HG03103 (cell line): Measurements from ENCODE around the gene SMARCA1.
"Not testable (repeated sequence)": the region's sequence is repeated elsewhere in the genome, so short reads cannot be mapped to it uniquely, and the experiment has no call there.

ENCODE experiments used
- ATAC-seq: cut with Tn5 transposase; IDR thresholded peaks from one replicate; pipeline ENCODE4 v1.9.1; 2021; ENCODE audit warnings: low read depth; ENCODE audit not compliant: unreplicated experiment

Gene SMARCA1

DNA sequence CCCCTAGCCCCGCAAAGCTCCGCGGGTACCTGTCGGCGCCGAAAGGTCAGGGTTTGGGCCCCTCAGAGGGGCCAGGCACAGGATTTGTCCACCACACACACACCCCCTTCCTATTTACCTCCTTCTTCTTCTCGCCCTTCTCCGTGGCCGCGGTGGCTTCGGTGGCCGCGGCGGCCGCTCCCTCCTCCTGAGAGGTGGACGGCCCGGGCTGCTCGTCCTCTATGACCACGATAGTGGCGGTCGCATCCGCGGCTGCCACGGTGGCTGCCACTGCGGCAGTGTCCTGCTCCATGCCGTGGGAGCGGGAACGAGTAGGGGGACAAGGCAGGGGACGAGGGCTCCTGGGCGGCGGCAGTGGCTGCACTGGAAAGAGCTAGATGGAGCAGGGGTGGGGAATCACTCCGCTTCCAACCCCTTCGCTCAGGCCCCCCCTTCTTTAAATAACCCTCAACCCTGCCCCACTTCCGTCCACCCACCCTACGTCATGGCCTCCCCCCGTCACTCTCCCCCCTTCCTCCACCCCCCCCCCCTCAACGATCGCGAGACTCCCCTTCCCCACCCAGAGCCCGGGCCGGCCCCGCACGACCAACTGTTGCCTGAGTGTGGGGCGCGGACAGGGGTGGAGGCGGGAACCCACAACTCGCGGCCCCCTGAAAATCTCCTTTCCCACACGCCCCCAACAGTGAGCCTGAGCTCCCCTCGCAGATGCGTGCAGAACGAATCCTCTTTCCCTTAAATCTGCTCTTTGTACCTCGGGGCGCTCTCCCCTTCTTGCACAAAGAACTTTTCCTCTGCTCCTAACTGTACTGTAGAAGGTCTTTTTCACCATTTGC lies at the start of gene SMARCA1:
SMARCA1 (minus strand) TSS at position 412 of the 833 bp plus-strand sequence; CDS start at position 292, 120 bp downstream.
- ATAC-seq = no peak

DNA sequence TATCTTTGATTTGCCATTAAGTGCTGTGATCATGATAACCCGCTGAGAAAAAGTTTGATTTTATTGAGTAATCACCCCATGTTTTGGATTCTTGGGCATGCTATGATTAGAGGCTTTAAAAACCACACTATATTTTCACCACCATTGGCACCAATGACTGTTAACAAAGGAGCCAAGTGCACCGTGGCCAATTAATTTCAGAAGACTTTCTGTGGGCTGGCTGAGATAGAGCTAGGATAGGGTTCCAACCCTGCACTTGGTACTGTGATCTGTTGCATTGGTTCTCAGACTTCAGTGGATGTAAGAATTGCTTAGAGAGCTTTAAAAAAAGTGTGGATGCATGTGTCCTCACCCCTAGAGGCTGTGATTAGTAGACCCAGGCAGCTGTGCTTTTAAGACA lies 49.1 kb upstream of the SMARCA1 start:
- ATAC-seq = no peak

GRCh38 chrX:129568349-129568748 lies 45.1 kb upstream of the SMARCA1 start:
- ATAC-seq = no peak

GRCh38 chrX:129566073-129566472 lies 42.8 kb upstream of the SMARCA1 start:
- no peak for ATAC-seq

GRCh38 chrX:129565046-129565650 lies 41.9 kb upstream of the SMARCA1 start:
- no peak for ATAC-seq

GRCh38 chrX:129564345-129564744 lies 41.1 kb upstream of the SMARCA1 start:
- not testable (repeated sequence) for ATAC-seq

GRCh38 chrX:129561453-129561852 lies 38.2 kb upstream of the SMARCA1 start:
- no peak for ATAC-seq

DNA sequence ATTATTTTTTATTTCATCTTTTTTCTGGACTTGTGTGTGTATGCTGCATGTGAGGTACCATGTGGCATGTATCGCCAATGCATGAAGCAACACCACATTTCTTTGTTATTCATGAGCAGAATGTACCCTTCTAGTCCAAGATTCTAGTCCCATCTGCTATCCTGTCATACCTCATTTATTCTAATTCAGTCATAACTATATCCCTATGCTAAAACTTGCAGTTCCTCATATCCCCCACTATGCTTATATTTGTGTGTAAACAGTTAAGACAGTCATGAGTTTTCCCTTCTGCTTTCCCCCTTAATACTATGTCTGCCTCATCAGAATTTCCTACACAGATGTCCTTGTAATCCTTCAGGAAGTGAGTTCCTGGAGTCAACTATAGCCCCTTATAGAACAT lies 36.5 kb upstream of the SMARCA1 start:
- ATAC-seq = no peak

GRCh38 chrX:129557844-129558480 lies 34.7 kb upstream of the SMARCA1 start:
- no peak for ATAC-seq

GRCh38 chrX:129556806-129557315 lies 33.6 kb upstream of the SMARCA1 start:
- ATAC-seq = no peak

DNA sequence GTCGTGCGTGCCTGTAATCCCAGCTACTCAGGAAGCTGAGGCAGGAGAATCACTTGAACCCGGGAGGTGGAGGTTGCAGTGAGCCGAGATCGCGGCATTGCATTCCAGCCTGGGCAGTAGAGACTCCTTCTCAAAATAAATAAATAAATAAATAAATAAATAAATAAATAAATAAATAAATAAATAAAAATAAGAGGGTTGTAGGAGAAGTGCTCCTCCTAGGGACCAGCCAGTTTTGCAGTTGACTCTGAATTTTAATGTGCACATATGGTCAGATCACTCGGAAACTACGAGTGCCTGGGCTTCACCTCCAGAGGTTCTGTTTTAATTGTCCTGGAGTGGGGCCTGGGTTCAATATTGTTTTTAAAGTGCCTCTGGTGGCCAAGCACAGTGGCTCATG lies 31.5 kb upstream of the SMARCA1 start:
- not testable (repeated sequence) for ATAC-seq

- peak; percentile 95 for ATAC-seq
Measured at GRCh38 chrX:129553619-129554288, 30.5 kb upstream of the SMARCA1 start.

- no peak for ATAC-seq
Measured at GRCh38 chrX:129549124-129549523, 25.8 kb upstream of the SMARCA1 start.

DNA sequence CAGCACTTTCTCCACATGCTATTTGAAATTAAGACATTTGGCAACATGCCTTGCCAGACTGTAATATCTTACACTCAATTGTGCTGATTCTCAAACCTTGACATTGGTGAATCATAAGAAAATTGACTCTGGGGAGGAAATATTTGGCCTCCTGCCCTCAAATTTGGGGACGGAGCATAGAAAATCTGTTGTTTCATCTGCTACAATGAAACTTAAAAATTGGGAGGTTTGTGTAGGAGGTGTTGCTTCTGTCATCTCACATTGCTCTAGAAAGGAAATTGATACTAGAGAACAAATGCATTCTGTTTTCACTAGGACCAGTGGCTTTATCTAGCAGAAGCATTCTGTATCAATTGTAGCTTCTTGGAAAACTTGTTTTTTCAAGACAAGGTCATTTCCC lies 22.1 kb upstream of the SMARCA1 start:
- no peak for ATAC-seq

- no peak for ATAC-seq
Measured at GRCh38 chrX:129544780-129545179, 21.5 kb upstream of the SMARCA1 start.

DNA sequence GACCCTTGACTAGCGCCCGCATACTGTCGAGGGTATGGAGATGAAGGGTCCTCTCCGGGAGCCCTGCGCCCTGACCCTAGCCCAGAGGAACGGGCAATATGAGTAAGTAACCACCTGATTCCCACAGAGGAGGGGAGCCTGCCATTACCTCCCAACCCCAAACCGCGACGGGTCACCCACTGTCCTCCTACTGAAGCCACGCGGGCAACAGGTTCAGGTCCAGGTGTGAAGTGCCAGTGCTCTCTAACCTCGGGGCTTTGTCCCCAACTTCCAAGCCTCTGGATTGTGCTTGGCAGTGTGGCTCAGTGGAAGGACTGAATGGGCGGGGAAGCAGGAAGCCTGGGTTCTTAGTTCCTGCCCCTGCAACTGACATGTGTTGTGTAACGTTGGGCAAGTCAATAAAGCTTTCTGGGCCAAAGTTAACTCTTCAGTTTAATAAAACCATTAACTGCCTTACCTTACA lies 17.5 kb upstream of the SMARCA1 start:
- ATAC-seq = peak; percentile 22

GRCh38 chrX:129540068-129540653 lies 16.9 kb upstream of the SMARCA1 start, which contains the start of gene OCRL:
OCRL (plus strand) TSS chrX:129540259; CDS start chrX:129540440, 181 bp downstream.
- peak; percentile 95 for ATAC-seq

DNA sequence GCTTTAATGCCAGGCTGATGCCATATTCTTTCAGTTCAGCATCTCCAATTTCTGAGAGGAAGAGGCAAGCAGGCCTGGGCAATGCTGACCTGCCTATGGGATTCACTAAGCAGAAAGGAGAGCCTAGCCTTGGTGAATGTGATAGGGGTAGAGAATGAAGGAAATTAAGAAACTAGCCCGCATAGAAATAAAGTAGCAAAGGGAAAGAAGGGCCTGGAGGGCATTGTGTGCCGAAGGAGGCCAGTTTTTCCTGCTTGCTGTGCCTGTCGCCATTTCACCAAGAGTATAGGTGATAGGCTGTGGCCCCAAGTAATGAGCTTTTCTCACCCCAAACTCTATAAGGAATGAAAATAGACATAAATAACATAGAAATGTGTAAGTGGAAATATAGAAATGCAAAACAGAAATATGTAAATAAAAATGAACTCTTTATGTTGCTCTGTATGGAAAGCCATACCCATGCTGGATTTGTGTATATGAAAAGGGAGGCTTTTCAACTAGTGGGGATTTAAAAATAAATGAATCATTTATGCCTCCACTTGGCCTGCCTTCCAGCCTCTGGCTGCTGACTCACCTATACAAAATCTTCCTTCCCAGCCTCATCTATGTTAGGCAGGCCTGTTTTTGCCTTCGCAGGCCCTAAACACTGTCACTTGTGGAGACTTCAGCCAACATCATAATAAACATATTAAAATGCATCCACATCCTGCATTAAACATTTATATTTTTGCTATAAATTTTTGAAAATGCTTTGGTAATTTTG lies 11.7 kb upstream of the SMARCA1 start:
- no peak for ATAC-seq

GRCh38 chrX:129531132-129531531 lies 7.8 kb upstream of the SMARCA1 start:
- ATAC-seq = no peak
